Mucosa of descending colon (tissue), 3 donors: Measurements from ENCODE around the gene TLR2. TPM values are rescaled to one million over a fixed set of nuclear protein-coding genes. Genes with fewer than 3 reads are reported as not detected.

ENCODE experiments used
- ATAC-seq: fragments of 200-7000 bp; cut with Tn5 transposase; one replicate; pipeline ENCODE4 v1.9.1; 2020; ENCODE audit warnings: mild to moderate bottlenecking, moderate library complexity
- DNase-seq, 3 donors: peaks; one replicate each; pipeline ENCODE4 v3.0.0-alpha.2; 2020
- H3K36me3 ChIP-seq: fragments of 200-600 bp; one replicate; pipeline ENCODE4 v1.8.0; 2021; ENCODE audit warnings: low read depth, mild to moderate bottlenecking
- H3K4me1 ChIP-seq: fragments of 200-600 bp; one replicate; pipeline ENCODE4 v1.8.0; 2021; ENCODE audit warnings: low read depth, mild to moderate bottlenecking
- H3K4me3 ChIP-seq: fragments of 200-600 bp; one replicate; pipeline ENCODE4 v1.8.0; 2021; ENCODE audit warnings: mild to moderate bottlenecking
- H3K9me3 ChIP-seq: fragments of 200-600 bp; one replicate; pipeline ENCODE4 v1.8.0; 2021; ENCODE audit warnings: mild to moderate bottlenecking
- intact Hi-C, 2 donors: fragments of 100-400 bp; cut with DNase I in 1 of 2; cut with micrococcal nuclease in 1 of 2; formaldehyde crosslinking; loops; one replicate each; pipeline versions ENCODE4 v1.11.0 to v1.11.1; 2022; cut with DNase I, micrococcal nuclease
- total RNA-seq, 3 donors: library from RNA; stranded (reverse); fragmentation: NEBNext Ultra II Directional in 2 of 3; extraction: Animal tissue kit (Norgen Biotek cat#: 25700) in 2 of 3; gene quantifications; one replicate each; pipeline versions ENCODE4 v1.2.1 to v1.2.4, GENCODE V29; 2021 to 2023
- TF ChIP-seq, protein P1 (sequence below): fragments of 200-600 bp; IDR thresholded peaks from one replicate; pipeline ENCODE4 v1.8.0; 2022; ENCODE audit warnings: antibody characterized with exemption, mild to moderate bottlenecking
- donor health status: DM: no; HTN: no; CAD: no; lungs with moderate emphysema.
- donor health status: DM: no; HTN: no; CAD: no.
- donor health status: DM: no; HTN: yes; CAD: no.

Gene TLR2
- total RNA-seq, 3 donors from 2014 or later = 2.0 to 12.9 (median 7.7) TPM

DNA sequence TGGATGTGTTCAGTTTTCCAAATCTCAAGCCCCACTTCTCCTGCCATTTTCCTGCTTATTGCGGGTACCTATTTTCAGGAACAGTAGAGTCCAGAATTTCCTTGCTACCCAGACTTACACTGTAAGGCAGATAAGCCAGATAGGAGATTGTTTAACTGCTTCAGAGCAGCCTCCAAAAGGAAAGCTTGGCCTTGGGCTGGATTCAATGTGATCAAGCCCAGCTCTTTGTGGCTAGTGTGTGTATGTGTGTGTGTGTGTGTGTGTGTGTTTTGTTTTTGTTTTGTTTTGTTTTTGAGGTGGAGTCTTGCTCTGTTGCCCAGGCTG, 41.7 kb downstream of the TLR2 start:
- Histone ChIP-seq H3K4me1 (no peaks in the 10 kb centered on the region), H3K4me3 (no peak overlapping the region), H3K9me3 (no peaks in the 10 kb centered on the region), H3K36me3 (no peaks in the 10 kb centered on the region)
- TF ChIP-seq, protein P1, sequence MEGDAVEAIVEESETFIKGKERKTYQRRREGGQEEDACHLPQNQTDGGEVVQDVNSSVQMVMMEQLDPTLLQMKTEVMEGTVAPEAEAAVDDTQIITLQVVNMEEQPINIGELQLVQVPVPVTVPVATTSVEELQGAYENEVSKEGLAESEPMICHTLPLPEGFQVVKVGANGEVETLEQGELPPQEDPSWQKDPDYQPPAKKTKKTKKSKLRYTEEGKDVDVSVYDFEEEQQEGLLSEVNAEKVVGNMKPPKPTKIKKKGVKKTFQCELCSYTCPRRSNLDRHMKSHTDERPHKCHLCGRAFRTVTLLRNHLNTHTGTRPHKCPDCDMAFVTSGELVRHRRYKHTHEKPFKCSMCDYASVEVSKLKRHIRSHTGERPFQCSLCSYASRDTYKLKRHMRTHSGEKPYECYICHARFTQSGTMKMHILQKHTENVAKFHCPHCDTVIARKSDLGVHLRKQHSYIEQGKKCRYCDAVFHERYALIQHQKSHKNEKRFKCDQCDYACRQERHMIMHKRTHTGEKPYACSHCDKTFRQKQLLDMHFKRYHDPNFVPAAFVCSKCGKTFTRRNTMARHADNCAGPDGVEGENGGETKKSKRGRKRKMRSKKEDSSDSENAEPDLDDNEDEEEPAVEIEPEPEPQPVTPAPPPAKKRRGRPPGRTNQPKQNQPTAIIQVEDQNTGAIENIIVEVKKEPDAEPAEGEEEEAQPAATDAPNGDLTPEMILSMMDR = no peak
- intact Hi-C loops = no loop called here
- DNase-seq (no peak), ATAC-seq (no peak)

DNA sequence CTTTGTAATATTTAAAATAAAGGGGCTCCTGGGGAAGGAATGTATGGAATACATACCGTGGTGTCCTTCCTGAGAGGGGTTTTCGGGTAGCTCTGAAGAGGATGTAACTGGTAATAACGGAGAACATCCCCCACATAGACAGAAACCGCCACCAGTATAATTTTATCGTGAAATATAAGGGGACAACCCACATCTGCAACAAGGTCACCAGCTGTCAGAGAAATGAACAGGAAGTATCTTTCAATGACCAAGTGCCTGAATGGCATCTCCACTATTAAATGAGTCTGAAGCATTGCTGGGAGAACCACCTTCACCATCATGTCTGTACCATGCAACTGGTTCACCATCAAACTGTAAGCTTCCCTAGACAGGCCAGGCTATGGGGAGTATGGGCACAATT, 44.1 kb downstream of the TLR2 start:
- no peak overlapping the region for H3K4me3 ChIP-seq
- TF ChIP-seq, protein P1 = no peak
- no peaks in the 10 kb centered on the region for H3K9me3 ChIP-seq
- H3K36me3 ChIP-seq = no peaks in the 10 kb centered on the region
- H3K4me1 ChIP-seq = no peaks in the 10 kb centered on the region
- ATAC-seq (no peak), DNase-seq (no peak)
- intact Hi-C loops = no loop called here

DNA sequence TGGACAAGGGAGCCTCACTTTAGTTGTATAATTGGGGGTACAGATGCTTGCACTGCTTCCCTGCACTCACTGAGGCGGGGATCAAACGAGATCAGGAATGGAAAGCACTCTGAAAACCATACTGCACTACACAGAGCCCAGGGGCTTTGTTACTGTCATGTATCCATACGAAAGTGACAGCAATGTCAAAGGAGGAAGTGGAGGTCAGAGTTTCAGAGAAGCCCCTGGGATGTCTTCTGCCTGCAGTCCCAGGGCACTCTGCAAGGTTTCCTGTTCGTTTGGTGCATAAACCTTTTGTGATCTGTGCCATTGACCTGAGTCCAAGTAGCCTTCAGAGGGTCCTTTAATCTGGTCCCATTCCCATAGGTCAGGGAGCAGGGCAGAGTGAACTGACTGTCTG, 44.6 kb downstream of the TLR2 start:
- no peak for ATAC-seq

DNA sequence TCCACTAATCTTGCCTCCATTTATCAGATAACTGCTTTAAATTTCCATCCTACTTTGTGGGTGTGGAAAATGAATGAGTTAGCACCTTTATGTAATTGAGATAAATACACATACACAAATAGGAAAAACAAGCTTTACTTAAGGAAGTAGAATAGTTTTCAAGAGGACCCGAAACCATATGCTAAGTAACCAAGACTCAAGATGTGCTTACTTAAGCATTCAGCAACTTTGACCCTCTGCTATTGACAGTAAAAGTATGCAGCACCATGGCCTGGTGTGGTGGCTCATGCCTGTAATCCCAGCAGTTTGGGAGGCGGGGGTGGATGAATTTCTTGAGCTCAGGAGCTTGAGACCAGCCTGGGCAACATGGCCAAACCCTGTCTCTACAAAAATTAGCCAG, 45.8 kb downstream of the TLR2 start:
- DNase-seq (no peak), ATAC-seq (no peak)
- Histone ChIP-seq H3K4me3 (no peak overlapping the region), H3K4me1 (no peaks in the 10 kb centered on the region), H3K36me3 (no peaks in the 10 kb centered on the region), H3K9me3 (no peaks in the 10 kb centered on the region)
- TF ChIP-seq, protein P1 = no peak
- intact Hi-C loops = no loop called here

More for the DNA sequence above, 44.6 kb downstream of the TLR2 start:
- H3K36me3 ChIP-seq = no peaks in the 10 kb centered on the region
- H3K4me1 ChIP-seq = no peaks in the 10 kb centered on the region
- H3K9me3 ChIP-seq = no peaks in the 10 kb centered on the region
- intact Hi-C loops = no loop called here
- TF ChIP-seq, protein P1 = no peak
- no peak overlapping the region for H3K4me3 ChIP-seq
- DNase-seq = no peak

DNA sequence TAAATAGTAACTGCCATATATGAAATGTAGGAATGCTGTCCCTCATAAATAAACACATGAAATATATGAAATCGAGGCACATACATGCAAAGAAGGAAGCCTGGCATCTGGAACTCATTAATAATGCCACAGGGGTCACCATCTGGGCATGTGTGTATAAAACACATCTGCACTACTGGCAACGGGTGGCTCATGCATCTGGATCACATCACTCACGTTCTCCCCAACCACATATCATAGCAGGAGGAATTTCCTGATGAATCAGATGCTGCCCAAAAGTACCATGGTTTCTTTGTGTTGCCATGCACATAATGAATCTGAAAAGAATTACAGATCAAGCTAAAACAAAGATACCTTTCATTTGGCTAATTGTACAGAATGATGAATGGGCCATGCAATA, 47.2 kb downstream of the TLR2 start:
- ATAC-seq (no peak), DNase-seq (no peak)
- Histone ChIP-seq H3K36me3 (no peaks in the 10 kb centered on the region), H3K9me3 (no peaks in the 10 kb centered on the region), H3K4me3 (no peak overlapping the region), H3K4me1 (no peaks in the 10 kb centered on the region)
- TF ChIP-seq, protein P1 = no peak
- intact Hi-C loops = no loop called here

DNA sequence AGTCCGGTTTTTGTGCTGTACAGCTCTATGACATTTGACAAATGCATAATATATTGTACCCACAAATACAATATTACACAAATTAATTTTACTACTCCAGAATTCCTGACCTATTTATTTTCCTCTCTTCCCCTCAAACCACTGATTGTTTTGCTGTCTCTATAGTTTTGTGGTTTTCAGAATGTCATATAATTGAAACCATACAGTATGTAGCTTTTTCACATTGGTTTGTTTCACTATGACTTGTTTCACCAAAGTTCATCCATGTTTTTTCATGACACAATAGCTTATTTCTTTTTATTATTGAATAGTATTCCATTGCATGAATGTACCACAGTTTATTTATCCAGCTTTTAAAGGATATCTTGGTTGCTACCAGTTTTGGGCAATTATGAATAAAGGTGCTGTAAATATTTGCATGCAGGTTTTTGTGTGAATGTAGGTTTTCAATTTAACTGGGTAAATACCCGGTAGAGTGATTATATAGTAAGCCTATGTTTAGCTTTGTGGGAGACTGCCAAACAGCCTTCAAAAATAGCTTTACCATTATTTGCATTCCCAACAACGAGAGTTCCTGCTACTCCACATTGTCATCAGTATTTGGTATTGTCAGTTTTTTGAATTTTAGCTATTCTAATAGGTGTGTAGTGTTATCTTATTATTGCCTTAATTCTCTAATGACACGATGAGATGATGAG, 49.8 kb downstream of the TLR2 start:
- intact Hi-C loops = no loop called here
- TF ChIP-seq, protein P1 = no peak
- Histone ChIP-seq H3K36me3 (no peaks in the 10 kb centered on the region), H3K9me3 (no peaks in the 10 kb centered on the region), H3K4me3 (no peak overlapping the region), H3K4me1 (no peaks in the 10 kb centered on the region)
- DNase-seq (no peak), ATAC-seq (no peak)
